Stimulated activated CD4-positive, alpha-beta T cell treated with anti-CD3 and anti-CD28 coated beads, Interleukin-4, amount 100 ng/mL, for 1 hour (primary cell): ENCODE data around the gene TBRG4.

Experiments used
- DNase-seq: peaks from one replicate; pipeline ENCODE4 v3.0.0-alpha.2; 2020

Gene TBRG4

DNA sequence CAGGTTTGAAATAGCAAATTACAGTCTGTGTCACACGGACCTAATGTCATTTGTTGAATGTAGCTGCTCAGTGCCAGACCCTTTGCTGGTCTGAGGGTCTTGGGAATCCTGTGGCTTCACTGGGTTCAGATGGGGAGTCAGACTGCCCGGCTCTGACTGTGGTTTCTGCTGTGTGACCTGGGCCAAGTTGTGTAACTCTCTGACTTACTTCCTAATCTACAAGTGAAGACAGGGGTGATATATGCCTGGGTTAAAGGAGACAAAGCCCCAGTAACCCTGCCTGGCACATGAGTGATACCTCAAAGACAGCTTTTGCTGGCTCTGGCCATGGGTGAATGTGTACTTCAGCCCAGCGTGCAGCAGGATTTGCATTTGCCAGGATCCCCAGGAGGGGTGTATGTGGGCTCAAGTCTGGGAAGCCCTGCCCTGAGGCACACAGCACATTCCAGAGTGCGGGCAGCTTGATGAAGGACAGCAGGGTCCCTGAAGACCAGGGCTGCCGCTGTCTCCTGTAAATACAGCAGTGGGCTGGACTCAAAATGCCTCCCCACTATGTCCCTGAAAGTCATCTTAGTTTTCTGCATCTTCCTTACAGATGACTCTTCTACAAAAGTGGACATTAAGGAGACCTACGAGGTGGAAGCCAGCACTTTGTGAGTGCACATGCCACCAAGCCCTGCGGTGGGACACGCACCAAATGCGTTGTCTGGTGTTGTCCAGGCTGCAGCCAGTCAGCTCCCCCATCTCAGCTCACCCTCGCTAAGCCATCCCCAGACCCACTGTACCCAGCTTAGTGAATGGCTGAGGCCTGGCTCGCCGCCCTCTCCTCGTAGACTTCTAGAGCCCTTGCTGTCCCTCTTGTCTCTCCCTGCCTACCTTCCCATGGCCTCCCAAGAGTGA lies 39.1 kb downstream of the TBRG4 start:
- DNase-seq: no peak

DNA sequence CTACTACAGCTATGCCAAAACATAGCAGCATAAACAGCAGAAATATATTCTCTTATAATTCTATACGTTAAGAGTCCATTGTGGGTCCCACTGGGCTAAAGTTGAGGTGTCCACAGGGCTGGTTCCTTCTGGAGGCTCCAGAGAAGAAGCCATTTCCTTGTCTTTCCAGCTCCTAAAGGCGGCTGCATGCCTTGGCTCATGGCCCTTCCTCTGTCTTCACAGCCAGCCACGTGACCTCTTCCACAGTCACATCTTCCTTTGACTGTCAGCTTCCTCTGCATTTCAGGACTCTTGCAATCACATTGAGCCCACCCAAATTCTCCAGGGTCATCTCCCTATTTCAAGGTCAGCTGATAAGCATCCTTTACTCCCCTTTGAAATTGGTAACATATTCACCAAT lies 40.0 kb downstream of the TBRG4 start:
- DNase-seq: no peak

DNA sequence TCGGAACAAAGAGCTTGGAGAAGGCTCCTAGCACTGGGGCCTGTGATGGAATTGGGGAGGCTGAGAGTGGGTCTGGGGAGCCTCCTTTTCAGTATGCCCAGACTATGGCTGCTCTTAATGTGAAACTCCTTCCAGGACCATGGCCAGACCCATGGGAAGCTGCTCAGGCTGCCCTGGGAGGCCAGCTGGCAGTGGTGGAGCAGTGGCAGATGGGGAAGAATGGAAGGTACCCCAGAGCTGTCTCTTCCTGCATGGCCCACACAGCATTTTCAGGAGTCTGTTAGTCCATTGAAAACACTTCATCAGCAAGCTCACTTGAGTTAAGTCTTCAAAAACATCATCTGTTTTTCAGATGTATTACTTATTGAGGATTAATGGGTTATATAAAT lies 41.2 kb downstream of the TBRG4 start:
- no peak for DNase-seq

DNA sequence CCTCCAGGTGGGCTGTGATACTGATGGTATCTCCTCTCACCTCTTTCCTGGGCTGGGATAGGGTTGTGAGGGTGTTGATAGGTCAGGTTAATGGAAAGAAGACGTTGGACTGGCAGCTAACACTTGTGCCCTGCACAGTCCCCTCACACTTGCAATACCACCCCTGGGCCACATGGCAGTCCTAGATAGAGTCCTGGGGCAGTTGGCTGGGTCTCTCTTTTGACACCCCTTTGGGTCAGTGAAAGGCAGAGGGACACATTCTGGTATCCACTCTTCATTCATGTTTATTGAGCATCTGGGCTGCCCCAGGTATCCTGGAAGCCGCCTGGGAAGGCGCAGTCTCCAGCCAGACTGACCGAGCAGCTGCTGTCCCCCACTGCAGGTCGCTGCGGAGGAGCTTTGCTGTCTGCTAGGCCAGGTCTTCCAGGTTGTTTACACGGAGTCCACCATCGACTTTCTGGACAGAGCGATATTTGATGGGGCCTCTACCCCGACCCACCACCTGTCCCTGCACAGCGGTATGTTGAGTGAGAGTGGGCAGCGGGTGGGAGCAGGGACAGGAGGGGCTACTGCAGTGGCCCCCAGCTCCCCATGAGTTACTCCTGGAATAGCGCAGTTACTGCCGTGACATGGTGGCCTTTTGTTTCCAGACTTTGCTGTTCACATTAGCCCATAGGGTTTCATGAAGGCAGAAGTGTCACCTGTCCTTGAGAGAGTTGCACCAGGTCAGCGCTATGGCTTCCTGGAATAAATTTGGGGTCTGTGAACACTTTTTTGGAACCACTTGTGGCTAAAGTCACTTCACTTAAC lies 41.8 kb downstream of the TBRG4 start:
- DNase-seq: no peak

DNA sequence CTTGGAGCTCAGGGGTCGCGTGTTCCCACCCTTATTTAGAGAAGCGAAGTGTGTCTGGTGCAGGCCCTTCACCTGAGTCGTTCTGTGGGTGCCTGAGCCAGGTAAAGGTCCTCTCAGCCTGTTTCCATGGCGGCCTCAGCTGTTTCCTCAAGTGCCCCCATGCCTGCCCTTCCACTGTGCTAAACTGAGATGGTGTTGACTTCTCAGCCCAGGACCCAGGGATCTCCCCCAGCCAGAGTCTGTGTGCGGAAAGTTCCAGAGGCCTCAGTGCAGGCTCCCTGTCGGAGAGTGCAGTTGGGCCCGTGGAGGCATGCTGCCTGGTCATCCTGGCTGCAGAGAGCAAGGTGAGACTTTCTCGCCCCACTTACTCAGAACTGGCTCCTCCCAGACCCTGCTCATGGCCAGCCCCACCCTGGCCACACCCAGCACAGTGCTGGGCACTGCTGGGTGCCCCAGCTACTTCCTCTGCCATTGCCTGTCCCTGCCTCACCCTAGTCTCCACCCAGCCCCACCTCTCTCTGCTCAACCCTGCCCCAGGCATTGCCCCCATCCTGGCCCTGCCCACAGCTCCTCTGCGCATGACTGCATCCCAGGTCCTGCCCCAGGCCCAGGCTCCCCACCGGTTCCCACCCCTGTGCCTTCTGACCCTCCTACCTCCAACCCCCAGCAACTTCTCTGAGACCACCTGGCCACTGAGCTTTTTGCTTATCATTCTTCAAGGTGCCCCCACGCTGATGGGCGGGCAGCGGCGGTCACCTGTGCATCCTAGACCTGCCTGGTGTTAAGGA lies 43.1 kb downstream of the TBRG4 start:
- no peak for DNase-seq

DNA sequence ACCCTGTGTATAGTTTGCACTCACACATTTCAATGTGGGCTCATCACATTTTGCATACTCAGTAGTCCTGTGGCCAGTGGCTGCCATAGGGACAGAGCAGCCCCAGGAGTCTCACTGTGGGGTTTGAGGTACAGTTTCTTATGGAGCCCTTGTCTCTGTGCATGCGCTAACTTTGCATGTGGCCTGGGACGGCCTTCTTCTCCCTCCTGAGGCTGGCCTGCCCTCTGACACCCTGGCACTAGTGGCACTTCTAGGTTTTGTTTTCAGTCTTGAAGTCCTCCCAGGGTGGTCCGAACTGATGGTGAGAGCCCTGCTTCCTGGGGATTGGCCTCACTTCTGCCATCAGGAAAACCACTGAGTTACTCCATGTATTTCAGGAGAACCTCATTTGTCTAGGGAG lies 43.9 kb downstream of the TBRG4 start:
- DNase-seq: no peak

DNA sequence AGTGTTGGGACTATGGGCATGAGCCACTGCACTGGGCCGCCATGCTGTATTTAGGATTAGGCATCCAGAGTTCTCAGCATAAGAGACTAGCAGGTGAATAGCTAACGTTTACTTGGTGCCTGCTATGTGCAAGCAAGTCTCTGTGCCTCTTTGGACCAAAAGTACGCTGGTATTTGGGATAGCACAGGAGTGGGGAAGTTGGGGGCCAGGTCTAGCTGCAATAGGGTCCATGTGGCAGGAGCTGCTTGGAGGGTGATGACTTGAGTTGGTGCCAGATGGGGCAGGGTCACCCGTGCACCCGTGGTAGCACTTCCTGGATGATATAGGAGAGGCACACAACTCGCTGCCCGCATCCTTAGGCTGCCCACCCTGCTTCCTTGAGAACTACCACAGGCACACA lies 45.1 kb downstream of the TBRG4 start:
- no peak for DNase-seq

DNA sequence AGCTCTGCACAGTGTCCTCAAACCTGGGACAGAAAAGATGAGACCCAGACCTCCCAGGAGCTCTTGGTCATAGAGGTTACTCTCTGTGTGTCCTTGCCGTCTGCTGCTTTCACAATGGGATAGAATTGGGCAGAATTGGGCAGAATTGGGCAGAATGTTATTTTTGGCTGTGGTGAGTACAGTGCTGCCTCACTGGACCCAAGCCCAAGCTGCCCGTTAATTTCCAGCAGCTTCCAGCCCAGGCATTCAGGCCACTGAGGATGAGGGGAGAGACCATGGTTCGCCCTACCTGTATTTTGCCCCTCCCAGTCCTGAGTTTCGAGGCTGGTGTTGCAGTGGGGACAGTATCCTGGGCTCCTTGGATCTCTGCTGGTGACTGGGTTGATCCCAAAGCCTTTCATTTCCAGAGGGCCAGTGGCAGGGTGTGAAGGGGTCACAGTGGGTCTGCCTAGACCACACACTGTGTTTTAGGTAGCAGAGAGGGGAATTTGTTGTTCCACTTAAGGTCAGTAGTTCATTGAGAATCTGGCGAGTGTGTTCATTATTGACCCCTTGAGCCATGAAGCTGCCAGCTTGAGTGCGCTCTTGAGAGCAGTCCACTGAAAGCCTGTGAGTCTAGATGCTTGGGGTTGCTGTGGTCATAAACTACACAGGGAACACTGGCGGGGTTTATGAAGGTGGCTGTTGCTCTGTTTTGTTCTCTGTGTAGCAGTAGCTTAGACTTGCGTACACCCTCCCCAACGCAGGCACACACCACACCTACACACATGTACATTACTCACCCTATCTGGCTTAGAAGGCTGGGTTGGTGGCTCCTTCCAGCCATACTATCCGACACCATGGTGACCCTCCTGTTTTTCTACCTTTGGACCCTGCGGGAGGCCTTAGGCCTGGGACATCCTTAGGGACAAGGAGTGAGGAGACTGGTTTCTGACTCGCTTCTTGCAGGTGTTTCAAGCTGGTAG lies 46.2 kb downstream of the TBRG4 start:
- no peak for DNase-seq

DNA sequence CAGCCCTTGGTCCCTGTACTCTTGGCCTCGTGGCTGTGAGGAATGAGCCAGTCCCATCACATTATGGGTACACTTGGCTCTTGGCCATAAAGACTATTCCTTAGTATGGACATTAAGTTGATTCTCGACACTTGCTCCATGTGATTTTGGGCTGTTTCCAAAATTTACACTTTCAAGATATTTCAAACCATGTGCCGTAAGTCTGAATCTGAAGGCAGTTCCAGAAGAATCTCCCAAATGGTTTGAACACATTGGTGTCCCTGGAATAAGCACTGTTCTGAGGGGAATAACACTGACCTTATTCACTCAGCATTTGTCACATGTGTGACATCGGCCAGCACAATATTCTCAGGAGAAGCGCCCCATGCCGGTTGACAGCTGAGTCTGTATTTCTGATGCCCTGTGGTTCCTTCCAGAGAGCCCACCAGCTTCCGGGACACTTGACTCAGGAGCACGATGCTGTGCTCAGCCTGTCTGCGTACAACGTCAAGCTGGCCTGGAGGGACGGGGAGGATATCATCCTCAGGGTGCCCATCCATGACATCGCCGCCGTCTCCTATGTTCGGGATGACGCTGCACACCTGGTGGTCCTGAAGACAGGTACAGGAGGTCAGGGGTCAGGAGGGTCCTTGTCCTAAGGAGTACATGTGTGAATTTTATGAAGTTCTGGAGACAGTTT lies 47.3 kb downstream of the TBRG4 start:
- no peak for DNase-seq

DNA sequence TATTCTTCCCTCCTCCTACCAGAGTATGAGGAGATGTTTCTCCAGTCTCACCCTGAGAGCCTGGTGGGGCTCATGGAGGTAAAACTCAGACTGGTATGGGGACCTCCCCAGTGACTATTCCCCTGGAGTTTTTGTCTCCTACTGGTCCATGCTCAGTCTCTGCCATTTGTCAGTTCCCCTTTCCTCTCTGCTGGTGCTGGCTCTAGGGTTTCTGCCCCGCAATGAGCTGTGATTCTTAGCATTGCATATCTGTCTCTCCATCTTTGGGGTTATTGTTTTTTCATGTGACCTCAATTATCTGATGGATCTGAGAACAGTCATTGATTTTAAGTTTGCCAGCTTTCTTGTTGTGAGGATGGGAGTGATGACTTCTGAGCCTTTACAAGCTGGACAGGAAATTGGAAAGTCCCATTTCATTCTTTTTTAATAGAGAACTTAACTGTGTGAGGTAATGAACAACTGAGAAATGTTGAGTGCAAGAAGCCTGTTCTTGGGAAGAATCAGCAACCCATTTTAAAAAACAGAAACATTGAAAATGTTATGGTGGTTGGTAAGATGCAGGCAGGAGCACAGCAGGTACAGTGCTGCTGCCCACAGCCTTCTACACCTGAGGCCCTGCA lies 49.6 kb downstream of the TBRG4 start:
- no peak for DNase-seq

DNA sequence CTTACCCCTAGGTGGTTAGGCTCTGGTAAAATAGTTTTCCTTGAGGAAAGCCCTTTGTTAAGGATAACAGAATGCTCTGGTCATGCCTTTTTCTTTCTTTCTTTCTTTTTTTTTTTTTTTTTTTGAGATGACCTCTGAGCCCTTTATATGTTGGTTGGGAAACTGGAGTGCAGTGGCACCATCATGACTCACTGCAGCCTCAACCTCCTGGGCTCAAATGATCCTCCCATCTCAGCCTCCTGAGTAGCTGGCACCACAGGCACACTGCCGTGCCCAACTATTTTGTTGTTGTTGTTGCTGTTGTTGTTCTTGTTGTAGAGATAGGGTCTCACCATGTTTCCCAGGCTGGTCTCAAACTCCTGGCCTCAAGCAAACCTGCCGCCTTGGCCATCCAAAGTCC lies 50.1 kb downstream of the TBRG4 start:
- no peak for DNase-seq

DNA sequence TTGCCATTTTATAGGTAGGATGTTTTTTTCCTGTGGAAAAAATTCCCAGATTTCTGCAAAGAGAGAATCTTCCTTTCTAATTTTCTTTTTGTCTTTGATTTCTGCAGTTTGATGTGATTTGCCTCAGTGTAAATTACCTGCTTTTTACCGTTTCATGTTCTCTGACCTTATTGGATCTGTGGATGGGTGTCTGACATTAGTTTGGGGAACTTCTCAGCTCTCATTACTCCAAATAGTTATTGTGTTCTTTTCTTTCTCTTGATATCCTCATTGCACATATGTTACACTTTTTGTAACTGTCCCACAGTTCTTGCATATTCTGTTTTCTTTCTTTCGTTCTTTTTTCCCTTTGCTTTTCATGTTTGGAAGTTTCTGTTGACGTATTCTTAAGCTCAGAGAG lies 51.2 kb downstream of the TBRG4 start:
- DNase-seq: no peak

DNA sequence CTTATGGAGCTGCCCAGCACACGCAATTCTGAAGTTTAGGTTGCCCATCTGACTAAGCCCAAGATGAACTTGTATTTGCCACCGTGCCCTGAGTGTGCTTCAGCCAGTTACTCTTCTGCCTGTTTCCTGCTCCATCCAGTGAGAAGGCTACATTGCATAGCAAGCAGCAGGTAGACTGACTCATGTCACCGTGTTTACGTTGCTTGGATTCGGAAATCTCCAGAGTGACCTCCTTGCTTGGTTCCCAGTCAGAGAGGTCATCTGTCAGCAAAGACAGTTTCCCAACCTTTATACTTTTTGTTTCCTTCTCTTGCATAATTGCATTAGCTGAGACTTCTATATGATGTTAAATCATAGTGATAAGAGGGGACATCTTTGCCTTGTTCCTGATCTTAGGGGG lies 53.6 kb downstream of the TBRG4 start:
- no peak for DNase-seq

DNA sequence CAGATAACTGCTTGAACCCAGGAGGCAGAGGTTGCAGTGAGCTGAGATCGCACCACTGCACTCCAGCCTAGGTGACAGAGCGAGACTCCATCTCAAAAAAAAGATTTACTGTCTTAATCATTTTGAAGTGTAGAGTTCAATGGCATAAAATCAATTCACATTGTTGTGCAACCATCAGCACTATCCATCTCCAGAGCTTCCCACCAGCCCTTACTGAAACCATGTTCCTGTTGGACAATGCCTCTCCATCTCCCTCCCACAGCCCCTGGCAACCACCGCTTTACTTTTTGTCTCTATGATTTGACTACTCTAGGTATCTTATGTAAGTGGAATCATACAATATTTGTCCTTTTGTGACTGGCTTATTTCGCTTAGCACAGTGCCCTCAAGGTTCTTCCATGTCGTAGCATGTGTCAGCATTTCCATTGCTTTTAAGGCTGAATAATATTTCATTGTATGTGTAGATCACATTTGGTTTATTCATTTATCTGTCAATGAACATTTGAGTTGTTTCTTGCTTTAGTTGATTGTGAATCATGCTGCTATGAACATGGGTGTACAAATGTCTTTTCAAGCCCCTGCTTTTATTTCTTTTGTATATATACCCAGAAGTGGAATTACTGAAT lies 55.8 kb downstream of the TBRG4 start:
- DNase-seq: no peak

DNA sequence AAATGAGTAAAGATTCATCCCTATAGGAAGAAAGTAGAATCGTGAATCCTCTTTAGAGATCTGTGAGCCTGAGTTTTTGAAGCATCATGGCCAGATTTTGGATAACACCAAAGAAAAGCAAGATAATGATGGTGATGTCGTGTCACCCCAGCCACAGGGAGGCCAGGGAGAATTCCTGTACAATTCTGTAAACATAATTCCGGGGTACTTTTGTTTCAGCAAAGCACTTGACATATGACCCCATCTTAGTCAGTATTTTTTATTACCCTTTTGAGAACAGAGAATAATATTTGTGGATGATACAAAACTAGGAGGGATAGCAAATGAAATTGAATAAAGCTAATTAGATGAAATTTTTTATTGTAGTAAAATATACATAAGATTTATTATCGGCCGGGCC lies 56.5 kb downstream of the TBRG4 start:
- DNase-seq: no peak

DNA sequence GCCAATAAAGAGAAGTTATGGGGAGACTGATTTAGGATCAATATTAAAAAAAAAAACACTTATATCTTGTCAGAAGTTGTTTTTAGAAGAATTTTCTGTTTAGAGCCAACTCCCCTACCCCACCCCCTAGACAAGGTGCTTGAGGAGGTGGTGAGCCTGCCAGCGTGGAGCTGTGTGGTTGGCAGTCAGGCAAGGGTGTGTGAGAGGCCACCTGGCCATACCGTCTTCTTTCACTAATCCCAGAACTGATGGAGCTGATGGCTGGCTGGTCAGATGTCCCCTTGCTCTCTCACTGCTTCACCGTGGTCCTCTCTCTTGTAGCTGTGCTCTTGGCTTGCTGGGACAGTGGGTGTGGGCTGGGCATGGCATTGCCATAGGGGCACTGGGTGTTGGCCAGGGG lies 57.1 kb downstream of the TBRG4 start:
- no peak for DNase-seq

DNA sequence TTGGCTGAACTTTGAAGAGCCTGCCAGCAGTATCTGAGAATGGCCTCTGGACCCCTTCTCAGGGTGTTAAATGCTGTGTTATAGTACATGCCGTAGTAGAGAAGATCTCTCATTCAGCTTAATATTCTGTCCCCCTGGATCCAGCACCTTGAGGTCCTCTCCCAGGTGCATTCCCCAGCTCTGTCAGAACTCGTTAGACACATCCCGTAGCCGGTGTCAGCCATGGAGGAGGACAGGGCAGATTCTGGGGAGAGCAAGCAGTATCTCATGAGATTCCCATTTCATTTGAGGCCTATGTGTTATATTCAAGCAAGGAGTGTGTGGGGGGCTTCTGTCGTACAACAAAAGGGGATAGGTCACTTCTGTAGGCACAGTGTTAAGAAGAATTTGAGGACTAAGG lies 57.6 kb downstream of the TBRG4 start:
- DNase-seq: no peak

DNA sequence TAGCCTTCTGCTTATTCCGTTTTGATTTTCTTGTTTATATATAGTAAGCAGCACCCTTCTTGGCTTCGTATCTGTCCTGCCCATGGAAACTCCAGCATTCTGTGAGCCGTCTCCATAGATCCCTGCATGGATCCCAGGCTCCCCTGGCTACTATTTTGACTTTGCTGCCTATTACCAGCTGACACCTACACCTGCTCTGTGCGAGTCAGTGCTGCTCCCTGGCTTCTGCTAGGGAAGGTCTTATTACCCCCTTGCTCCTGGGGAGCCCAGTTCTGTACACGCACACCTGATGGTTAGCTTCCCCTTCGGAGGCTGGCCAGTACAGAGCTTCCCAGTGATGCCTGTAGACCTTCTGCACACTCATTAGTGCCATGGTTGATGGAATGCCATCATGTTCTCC lies 58.1 kb downstream of the TBRG4 start:
- DNase-seq: no peak

DNA sequence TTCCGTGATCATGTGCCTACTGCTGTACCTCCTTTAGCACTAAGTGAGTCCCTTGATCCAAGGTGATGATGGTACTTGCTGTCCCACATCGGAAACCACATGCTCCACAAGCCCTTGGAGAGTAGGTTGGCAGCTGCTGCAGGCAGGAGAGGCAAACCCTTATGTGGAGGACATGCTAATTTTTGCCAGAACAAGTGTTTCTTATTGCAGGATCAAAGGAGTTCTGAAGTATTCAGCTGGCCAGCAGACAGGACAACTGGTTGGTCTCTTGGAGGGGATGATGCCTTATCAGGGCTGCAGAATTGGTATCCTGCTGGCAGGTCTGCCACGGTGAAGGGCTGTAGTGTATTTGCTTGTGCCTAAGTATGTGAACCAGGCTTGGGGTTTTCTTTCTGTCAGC lies 59.5 kb downstream of the TBRG4 start:
- DNase-seq: no peak

DNA sequence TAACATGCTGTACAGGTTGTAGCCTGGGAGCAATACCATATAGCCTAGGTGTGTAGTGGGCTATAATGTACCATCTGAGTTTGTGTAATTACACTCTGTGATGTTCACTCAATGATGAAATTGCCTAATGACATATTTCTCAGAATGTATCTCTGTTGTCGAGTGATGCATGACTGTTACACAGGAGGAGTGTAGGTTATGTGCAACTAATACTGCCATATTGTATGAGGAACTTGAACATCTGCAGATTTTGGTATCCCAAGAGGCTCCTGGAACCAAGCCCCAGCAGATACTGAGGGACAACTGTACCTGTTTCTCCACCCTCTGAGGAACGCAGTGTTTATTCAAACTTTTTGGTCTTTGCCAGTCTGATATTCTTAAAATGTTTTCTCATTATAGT lies 61.3 kb downstream of the TBRG4 start:
- DNase-seq: no peak
